Adrenal gland (tissue), 12 donors: ENCODE results near the gene CBFA2T3. TPM values are rescaled to one million over a fixed set of nuclear protein-coding genes. Genes with fewer than 3 reads are reported as not detected.

Source experiments
- DNase-seq, 7 donors: peaks; one replicate each; pipeline ENCODE4 v3.0.0-alpha.2; 2019 to 2020
- H3K27ac ChIP-seq, 5 donors: fragments of 200-600 bp; sonication (generic) in 4 of 5; 1 replicate in 3 of 5; 2 replicates in 2 of 5; pipeline versions ENCODE4 v1.5.1 to v1.8.0; 2016 to 2020; ENCODE audit warnings: mild to moderate bottlenecking in 1 of 5
- H3K27me3 ChIP-seq: fragments of 200-600 bp; 2 replicates; pipeline ENCODE4 v1.8.0; 2021
- H3K36me3 ChIP-seq, 2 donors: fragments of 200-600 bp; replicated peaks in 1 of 2; 1 replicate in 1 of 2; 2 replicates in 1 of 2; pipeline versions ENCODE4 v1.5.1 to v1.8.0; 2018 to 2022
- H3K4me1 ChIP-seq, 2 donors: fragments of 200-600 bp; replicated peaks in 1 of 2; 1 replicate in 1 of 2; 2 replicates in 1 of 2; pipeline versions ENCODE4 v1.5.1 to v1.8.0; 2018 to 2021
- H3K4me3 ChIP-seq, 4 donors: fragments of 200-600 bp; sonication (generic) in 3 of 4; one replicate each; pipeline ENCODE4 v1.5.1; 2016 to 2018
- H3K9me3 ChIP-seq, 3 donors: fragments of 200-600 bp; sonication (generic) in 1 of 3; replicated peaks in 1 of 3; 1 replicate in 2 of 3; 2 replicates in 1 of 3; pipeline versions ENCODE4 v1.5.1 to v1.8.0; 2016 to 2021
- POLR2A ChIP-seq, 2 donors: fragments of 450-650 bp; IDR thresholded peaks; one replicate each; pipeline ENCODE4 v1.6.1; 2017; ENCODE audit warnings: antibody characterized with exemption in 2 of 2, mild to moderate bottlenecking in 2 of 2, moderate library complexity in 1 of 2
- WGBS, 4 donors: extraction: QIAGEN DNeasy Blood & Tissue Kit in 2 of 4; methylation state at CpG; one replicate each; pipeline versions ENCODE4 v1.1.5 to v1.1.7; 2013 to 2017; 5-methylcytosine and 5-hydroxymethylcytosine counted together
- intact Hi-C, 2 donors: fragments of 100-400 bp; cut with DNase I; formaldehyde crosslinking; loops; one replicate each; pipeline versions ENCODE4 v1.14.1 to v1.15.0; 2022 to 2023
- polyA plus RNA-seq, 3 donors: library from polyadenylated mRNA; stranded (reverse); fragments of 200-250 nt in 2 of 3; fragments of 350-450 nt in 1 of 3; fragmentation: Illumina TruSeq in 1 of 3; extraction: RNeasy Lipid Tissue Mini Kit (QIAGEN cat#74804) in 1 of 3; gene quantifications; one replicate each; pipeline ENCODE4 v1.2.3, GENCODE V29; 2013 to 2014
- total RNA-seq, 9 donors: library from RNA; depleted of rRNA in 4 of 9; stranded (reverse); fragments of >200 nt in 4 of 9; fragments of 120-200 nt in 1 of 9; fragmentation: NEBNext Ultra II Directional in 1 of 9; extraction: Animal tissue kit (Norgen Biotek cat#: 25700) in 1 of 9; gene quantifications; one replicate each; pipeline versions ENCODE4 v1.1.0 to v1.2.4, GENCODE V29; 2013 to 2023
- TF ChIP-seq, protein P1 (sequence below), 6 experiments: fragments of 450-650 bp in 4 of 6; fragments of 200-600 bp in 2 of 6; sonication (generic) in 1 of 6; IDR thresholded peaks; 1 replicate in 5 of 6; 2 replicates in 1 of 6; pipeline versions ENCODE4 v1.5.1 to v1.8.0; 2016 to 2021; ENCODE audit warnings: antibody characterized with exemption in 6 of 6, mild to moderate bottlenecking in 2 of 6, moderate library complexity in 1 of 6
- donor health status: healthy with polysubstance abuse.
- donor health status: Bipolar disorder and iron deficiency.
- donor health status: DM: yes; HTN: yes; CAD: no.
- donor health status: DM: no; HTN: no; CAD: no.
- donor health status: DM: no; HTN: no; CAD: no.
- donor health status: DM: yes; HTN: yes; CAD: no.

CBFA2T3 gene
- total and polyA plus RNA-seq, 12 donors, result 0.30 to 16.9 (median 2.2) TPM

DNA sequence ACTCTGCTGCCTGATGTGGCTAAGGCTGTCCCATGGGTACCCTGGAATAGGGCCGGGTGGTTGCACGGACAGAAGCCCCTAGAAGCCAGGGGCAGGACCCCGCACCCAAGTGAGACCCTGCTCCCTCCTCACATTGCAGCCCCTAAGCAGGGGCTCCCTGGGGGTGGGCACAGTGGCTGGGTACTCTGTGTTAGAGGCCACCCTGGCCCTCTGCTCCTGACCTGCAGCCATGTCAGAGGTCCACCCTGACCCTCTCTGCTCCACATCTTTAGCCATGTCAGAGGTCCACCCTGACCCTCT, 2.1 kb downstream of the CBFA2T3 start:
- no peak overlapping the region for H3K4me3 ChIP-seq
- no peaks in the 10 kb centered on the region for H3K9me3 ChIP-seq
- H3K4me1 ChIP-seq, result peaks cover 0 to 5% of the 10 kb centered on the region in 2 donors
- WGBS, 4 donors, result 76 to 100% (median 93%) methylated on average over 1 to 3 of the region's 3 CpGs
- TF ChIP-seq POLR2A (IDR thresholded peaks at IDR 0.05), result no peak
- TF ChIP-seq, protein P1, sequence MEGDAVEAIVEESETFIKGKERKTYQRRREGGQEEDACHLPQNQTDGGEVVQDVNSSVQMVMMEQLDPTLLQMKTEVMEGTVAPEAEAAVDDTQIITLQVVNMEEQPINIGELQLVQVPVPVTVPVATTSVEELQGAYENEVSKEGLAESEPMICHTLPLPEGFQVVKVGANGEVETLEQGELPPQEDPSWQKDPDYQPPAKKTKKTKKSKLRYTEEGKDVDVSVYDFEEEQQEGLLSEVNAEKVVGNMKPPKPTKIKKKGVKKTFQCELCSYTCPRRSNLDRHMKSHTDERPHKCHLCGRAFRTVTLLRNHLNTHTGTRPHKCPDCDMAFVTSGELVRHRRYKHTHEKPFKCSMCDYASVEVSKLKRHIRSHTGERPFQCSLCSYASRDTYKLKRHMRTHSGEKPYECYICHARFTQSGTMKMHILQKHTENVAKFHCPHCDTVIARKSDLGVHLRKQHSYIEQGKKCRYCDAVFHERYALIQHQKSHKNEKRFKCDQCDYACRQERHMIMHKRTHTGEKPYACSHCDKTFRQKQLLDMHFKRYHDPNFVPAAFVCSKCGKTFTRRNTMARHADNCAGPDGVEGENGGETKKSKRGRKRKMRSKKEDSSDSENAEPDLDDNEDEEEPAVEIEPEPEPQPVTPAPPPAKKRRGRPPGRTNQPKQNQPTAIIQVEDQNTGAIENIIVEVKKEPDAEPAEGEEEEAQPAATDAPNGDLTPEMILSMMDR (IDR thresholded peaks at IDR 0.05), result no peak
- peaks cover 11% of the 10 kb centered on the region for H3K27me3 ChIP-seq
- DNase-seq, result no peak
- H3K36me3 ChIP-seq, result no peaks in the 10 kb centered on the region
- no peak overlapping the region for H3K27ac ChIP-seq
- intact Hi-C loops, result no loop called here

DNA sequence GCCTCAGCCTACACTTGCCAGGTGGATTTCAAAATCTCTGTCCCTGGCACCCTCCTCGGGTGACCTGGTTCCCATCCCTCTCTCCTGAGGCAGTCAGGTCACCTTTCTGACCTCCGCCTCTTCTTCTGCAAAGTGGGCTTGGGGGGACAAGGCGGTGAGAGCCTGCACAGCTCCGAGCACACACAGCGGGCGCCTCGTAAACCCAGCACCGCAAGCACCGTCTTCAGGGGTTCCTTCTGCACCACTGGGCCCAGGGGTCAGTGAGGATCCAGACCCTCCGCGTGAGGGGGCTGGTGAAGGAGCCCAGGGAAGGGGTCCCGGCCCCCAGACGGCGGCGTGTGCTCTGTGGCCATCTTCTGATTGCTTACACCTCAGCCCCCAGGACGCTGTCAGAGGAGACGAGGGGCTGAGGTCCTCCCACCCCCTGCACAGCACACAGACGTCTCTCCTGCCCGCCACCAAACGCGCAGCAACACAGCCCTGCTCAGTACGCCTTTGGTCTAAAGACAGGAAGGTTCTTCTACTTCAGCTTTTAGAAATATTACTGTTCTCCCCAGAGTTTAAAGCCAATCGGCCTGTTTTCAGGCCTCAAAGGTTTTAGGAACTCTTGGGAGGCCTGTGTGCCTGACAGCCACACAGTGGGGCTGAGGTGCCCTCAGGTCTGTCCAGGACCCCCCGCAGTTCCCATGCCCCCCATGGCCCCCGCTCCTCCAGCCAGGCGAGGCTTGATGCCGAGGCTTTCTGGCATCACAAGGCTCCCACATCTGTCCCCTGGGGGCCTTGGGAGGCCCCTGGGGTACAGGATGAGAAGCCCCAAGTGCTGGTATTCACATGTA, 2.7 kb downstream of the CBFA2T3 start:
- intact Hi-C loops, result no loop called here
- Histone ChIP-seq H3K4me3 (no peak overlapping the region), H3K27me3 (peaks cover 12% of the 10 kb centered on the region), H3K9me3 (no peaks in the 10 kb centered on the region), H3K4me1 (peaks cover 0 to 5% of the 10 kb centered on the region in 2 donors), H3K27ac (no peak overlapping the region), H3K36me3 (no peaks in the 10 kb centered on the region)
- no peak for TF ChIP-seq POLR2A (IDR thresholded peaks at IDR 0.05)
- TF ChIP-seq, protein P1 (IDR thresholded peaks at IDR 0.05), result no peak
- WGBS, 4 donors, result 80 to 89% (median 82%) methylated on average over 7 to 27 of the region's 27 CpGs
- no peak for DNase-seq

DNA sequence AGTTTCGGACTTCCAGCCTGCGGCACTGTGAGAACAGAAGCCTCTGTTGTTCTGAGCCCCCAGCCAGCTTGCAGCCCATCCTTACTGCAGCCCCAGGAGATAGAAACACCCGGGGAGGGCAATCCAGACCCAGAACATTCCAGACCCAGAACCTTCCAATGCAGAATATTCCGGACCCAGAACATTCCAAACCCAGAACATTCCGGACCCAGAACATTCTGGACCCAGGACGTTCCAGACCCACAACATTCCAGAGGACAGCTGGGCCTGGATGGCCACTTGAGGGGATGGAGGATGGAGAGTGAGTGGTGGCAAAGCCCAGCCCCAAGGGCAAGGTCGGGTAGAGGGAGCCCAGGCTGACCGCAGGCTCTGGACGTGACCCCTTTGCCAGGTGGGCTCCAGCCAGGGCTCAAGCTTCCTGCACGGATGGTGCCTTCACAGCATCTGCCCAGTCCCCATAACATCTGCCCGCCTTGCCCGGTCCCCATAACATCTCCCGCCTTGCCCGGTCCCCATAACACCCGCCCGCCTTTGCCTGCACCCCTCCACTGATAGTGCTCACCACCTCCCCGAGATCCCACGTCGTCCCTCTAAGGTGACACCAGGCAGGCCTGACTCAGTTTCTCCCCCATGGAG, 3.5 kb downstream of the CBFA2T3 start:
- no peak for DNase-seq
- TF ChIP-seq, protein P1 (IDR thresholded peaks at IDR 0.05), result no peak
- TF ChIP-seq POLR2A (IDR thresholded peaks at IDR 0.05), result no peak
- WGBS, 4 donors, result 77 to 88% (median 79%) methylated on average over 13 to 19 of the region's 19 CpGs
- H3K9me3 ChIP-seq, result no peaks in the 10 kb centered on the region
- peaks cover 16% of the 10 kb centered on the region for H3K27me3 ChIP-seq
- no peak overlapping the region for H3K27ac ChIP-seq
- peaks cover 0 to 5% of the 10 kb centered on the region in 2 donors for H3K4me1 ChIP-seq
- H3K36me3 ChIP-seq, result no peaks in the 10 kb centered on the region
- no peak overlapping the region for H3K4me3 ChIP-seq
- intact Hi-C loops, result no loop called here

DNA sequence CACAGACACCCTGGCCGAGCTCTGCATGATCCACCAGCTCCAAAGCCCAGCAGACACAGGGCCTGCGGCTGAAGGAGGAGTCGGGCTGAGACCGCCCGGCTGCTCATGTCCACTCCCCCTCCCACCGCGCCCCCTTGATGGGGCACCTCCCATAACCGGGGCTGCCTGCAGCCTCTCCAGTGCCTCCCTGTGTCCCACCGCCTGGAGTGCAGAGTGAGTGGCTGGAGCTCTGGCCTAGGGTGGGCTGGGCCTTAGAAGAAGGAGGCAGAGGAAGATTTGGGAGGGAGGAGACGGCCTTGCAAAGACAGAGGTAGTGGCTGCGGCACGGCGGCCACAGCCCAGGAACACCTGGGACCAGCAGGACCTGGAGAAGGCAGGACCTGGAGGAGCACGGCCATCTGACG, 4.0 kb downstream of the CBFA2T3 start:
- no peaks in the 10 kb centered on the region for H3K36me3 ChIP-seq
- TF ChIP-seq POLR2A (IDR thresholded peaks at IDR 0.05), result no peak
- TF ChIP-seq, protein P1 (IDR thresholded peaks at IDR 0.05), result no peak
- intact Hi-C loops, result no loop called here
- H3K27ac ChIP-seq, result no peak overlapping the region
- no peak overlapping the region for H3K4me3 ChIP-seq
- 60 to 74% (median 70%) methylated on average over 8 to 15 of the region's 15 CpGs for WGBS, 4 donors
- H3K27me3 ChIP-seq, result peaks cover 21% of the 10 kb centered on the region
- H3K9me3 ChIP-seq, result no peaks in the 10 kb centered on the region
- H3K4me1 ChIP-seq, result peaks cover 0 to 5% of the 10 kb centered on the region in 2 donors
- DNase-seq, result no peak
